ENCODE data around the gene MYMX. TPM values are rescaled to one million over a fixed set of nuclear protein-coding genes. Genes with fewer than 3 reads are reported as not detected.

MYMX gene
- total RNA-seq, 2 donors from 2014 or later, result 1.7 to 1.8 TPM

- Mint-ChIP-seq H3K36me3 (ENCODE audit: low read depth) (no peaks in the 10 kb centered on the region), H3K9me3 (no peaks in the 10 kb centered on the region), H3K4me3 (no peak overlapping the region), H3K27ac (peak overlapping the region; percentile 64), H3K4me1 (peaks cover 17% of the 10 kb centered on the region), H3K27me3 (ENCODE audit: insufficient read depth) (no peaks in the 10 kb centered on the region)
- H3K27me3 ChIP-seq (ENCODE audit: control insufficient read depth, insufficient read depth, low read length, poor library complexity, severe bottlenecking), result no peaks in the 10 kb centered on the region
- no peak for TF ChIP-seq CTCF (conservative IDR thresholded peaks at IDR 0.05)
- H3K4me1 ChIP-seq (ENCODE audit: control insufficient read depth, insufficient read depth, low read length), result peaks cover 2% of the 10 kb centered on the region
- H3K36me3 ChIP-seq (ENCODE audit: control insufficient read depth, insufficient read depth, low read length), result no peaks in the 10 kb centered on the region
- no peak for DNase-seq
- 93% methylated on average over 5 to 9 of the region's 9 CpGs for WGBS, 2 experiments (ENCODE audit: insufficient coverage in 1 of 2, insufficient read length in 1 of 2)
- H3K9me3 ChIP-seq (ENCODE audit: control insufficient read depth, low read length), result no peaks in the 10 kb centered on the region
- no peak overlapping the region for H3K9ac ChIP-seq (ENCODE audit: extremely low read depth, low read length, poor library complexity, severe bottlenecking)
- H3K4me3 ChIP-seq (ENCODE audit: low read length), result no peak overlapping the region
- no peak overlapping the region for H3K27ac ChIP-seq (ENCODE audit: low read depth, low read length)
These were observed 38.2 kb upstream of the MYMX start for GRCh38 chr6:44178424-44179071.

GRCh38 chr6:44179072-44179536 is 37.6 kb upstream of the MYMX start:
- Mint-ChIP-seq H3K27me3 (ENCODE audit: insufficient read depth) (no peaks in the 10 kb centered on the region), H3K4me1 (peaks cover 20% of the 10 kb centered on the region), H3K27ac (peak overlapping the region; percentile 32), H3K4me3 (no peak overlapping the region), H3K9me3 (no peaks in the 10 kb centered on the region), H3K36me3 (ENCODE audit: low read depth) (no peaks in the 10 kb centered on the region)
- H3K36me3 ChIP-seq (ENCODE audit: control insufficient read depth, insufficient read depth, low read length), result no peaks in the 10 kb centered on the region
- no peak overlapping the region for H3K9ac ChIP-seq (ENCODE audit: extremely low read depth, low read length, poor library complexity, severe bottlenecking)
- H3K4me3 ChIP-seq (ENCODE audit: low read length), result no peak overlapping the region
- no peaks in the 10 kb centered on the region for H3K27me3 ChIP-seq (ENCODE audit: control insufficient read depth, insufficient read depth, low read length, poor library complexity, severe bottlenecking)
- H3K27ac ChIP-seq (ENCODE audit: low read depth, low read length), result no peak overlapping the region
- DNase-seq, result no peak
- no peak for TF ChIP-seq CTCF (conservative IDR thresholded peaks at IDR 0.05)
- H3K9me3 ChIP-seq (ENCODE audit: control insufficient read depth, low read length), result no peaks in the 10 kb centered on the region
- WGBS, 2 experiments (ENCODE audit: insufficient coverage in 1 of 2, insufficient read length in 1 of 2), result 88 to 89% methylated on average over 4 of the region's 4 CpGs
- peaks cover 2% of the 10 kb centered on the region for H3K4me1 ChIP-seq (ENCODE audit: control insufficient read depth, insufficient read depth, low read length)

- H3K9me3 Mint-ChIP-seq, result no peaks in the 10 kb centered on the region
- peaks cover 22% of the 10 kb centered on the region for H3K4me1 Mint-ChIP-seq
- Histone ChIP-seq H3K27ac (ENCODE audit: low read depth, low read length) (no peak overlapping the region), H3K4me1 (ENCODE audit: control insufficient read depth, insufficient read depth, low read length) (peaks cover 2% of the 10 kb centered on the region), H3K27me3 (ENCODE audit: control insufficient read depth, insufficient read depth, low read length, poor library complexity, severe bottlenecking) (no peaks in the 10 kb centered on the region), H3K4me3 (ENCODE audit: low read length) (no peak overlapping the region), H3K9me3 (ENCODE audit: control insufficient read depth, low read length) (no peaks in the 10 kb centered on the region), H3K36me3 (ENCODE audit: control insufficient read depth, insufficient read depth, low read length) (no peaks in the 10 kb centered on the region), H3K9ac (ENCODE audit: extremely low read depth, low read length, poor library complexity, severe bottlenecking) (no peak overlapping the region)
- H3K27me3 Mint-ChIP-seq (ENCODE audit: insufficient read depth), result no peaks in the 10 kb centered on the region
- 89 to 92% methylated on average over 6 to 7 of the region's 7 CpGs for WGBS, 2 experiments (ENCODE audit: insufficient coverage in 1 of 2, insufficient read length in 1 of 2)
- no peak for DNase-seq
- no peak overlapping the region for H3K4me3 Mint-ChIP-seq
- H3K27ac Mint-ChIP-seq, result no peak overlapping the region
- no peak for TF ChIP-seq CTCF (conservative IDR thresholded peaks at IDR 0.05)
- H3K36me3 Mint-ChIP-seq (ENCODE audit: low read depth), result no peaks in the 10 kb centered on the region
These were observed 37.1 kb upstream of the MYMX start for GRCh38 chr6:44179648-44180047.

Data from endodermal cell (in vitro differentiated cells).